Suprapubic skin (tissue), 4 donors: ENCODE measurements around the gene UTY. TPM values are rescaled to one million over a fixed set of nuclear protein-coding genes. Genes with fewer than 3 reads are reported as not detected.

ENCODE experiments used
- DNase-seq, 2 donors: peaks; one replicate each; pipeline ENCODE4 v3.0.0-alpha.2; 2019; ENCODE audit warnings: low spot score in 2 of 2
- H3K27ac ChIP-seq: fragments of 200-600 bp; sonication (generic); one replicate; pipeline ENCODE4 v1.5.1; 2019
- H3K27me3 ChIP-seq: fragments of 200-600 bp; sonication (generic); one replicate; pipeline ENCODE4 v1.5.1; 2019
- H3K36me3 ChIP-seq: fragments of 200-600 bp; sonication (generic); one replicate; pipeline ENCODE4 v1.5.1; 2019
- H3K4me1 ChIP-seq: fragments of 200-600 bp; sonication (generic); one replicate; pipeline ENCODE4 v1.5.1; 2019
- H3K4me3 ChIP-seq: fragments of 200-600 bp; sonication (generic); one replicate; pipeline ENCODE4 v1.5.1; 2019; ENCODE audit warnings: mild to moderate bottlenecking
- H3K9me3 ChIP-seq: fragments of 200-600 bp; sonication (generic); one replicate; pipeline ENCODE4 v1.5.1; 2019
- EP300 ChIP-seq: sonication (generic); formaldehyde crosslinking; IDR thresholded peaks from one replicate; pipeline ENCODE4 v1.6.1; 2017; ENCODE audit warnings: antibody characterized with exemption
- POLR2A ChIP-seq, 2 donors: fragments of 450-650 bp; IDR thresholded peaks; one replicate each; pipeline ENCODE4 v1.6.1; 2017; ENCODE audit warnings: antibody characterized with exemption in 2 of 2, mild to moderate bottlenecking in 2 of 2, moderate library complexity in 2 of 2
- POLR2AphosphoS5 ChIP-seq, 3 donors: sonication (generic); formaldehyde crosslinking; IDR thresholded peaks; one replicate each; pipeline ENCODE4 v1.6.1; 2017; ENCODE audit warnings: antibody characterized with exemption in 3 of 3
- WGBS: methylation state at CpG from one replicate; pipeline ENCODE4 v1.1.5; 2018; 5-methylcytosine and 5-hydroxymethylcytosine counted together
- total RNA-seq, 4 donors: library from RNA; depleted of rRNA; stranded (reverse); fragments of >200 nt; gene quantifications; one replicate each; pipeline ENCODE4 v1.1.0, GENCODE V29; 2016
- TF ChIP-seq, protein P1 (sequence below), 2 donors: fragments of 200-600 bp in 1 of 2; fragments of 450-650 bp in 1 of 2; sonication (generic) in 1 of 2; IDR thresholded peaks; one replicate each; pipeline ENCODE4 v1.5.1; 2016 to 2019; ENCODE audit warnings: antibody characterized with exemption in 2 of 2, mild to moderate bottlenecking in 1 of 2, moderate library complexity in 1 of 2

UTY gene
- total RNA-seq, 4 donors from 2014 or later, result 0.11 to 40.0 (median 17.5) TPM

DNA sequence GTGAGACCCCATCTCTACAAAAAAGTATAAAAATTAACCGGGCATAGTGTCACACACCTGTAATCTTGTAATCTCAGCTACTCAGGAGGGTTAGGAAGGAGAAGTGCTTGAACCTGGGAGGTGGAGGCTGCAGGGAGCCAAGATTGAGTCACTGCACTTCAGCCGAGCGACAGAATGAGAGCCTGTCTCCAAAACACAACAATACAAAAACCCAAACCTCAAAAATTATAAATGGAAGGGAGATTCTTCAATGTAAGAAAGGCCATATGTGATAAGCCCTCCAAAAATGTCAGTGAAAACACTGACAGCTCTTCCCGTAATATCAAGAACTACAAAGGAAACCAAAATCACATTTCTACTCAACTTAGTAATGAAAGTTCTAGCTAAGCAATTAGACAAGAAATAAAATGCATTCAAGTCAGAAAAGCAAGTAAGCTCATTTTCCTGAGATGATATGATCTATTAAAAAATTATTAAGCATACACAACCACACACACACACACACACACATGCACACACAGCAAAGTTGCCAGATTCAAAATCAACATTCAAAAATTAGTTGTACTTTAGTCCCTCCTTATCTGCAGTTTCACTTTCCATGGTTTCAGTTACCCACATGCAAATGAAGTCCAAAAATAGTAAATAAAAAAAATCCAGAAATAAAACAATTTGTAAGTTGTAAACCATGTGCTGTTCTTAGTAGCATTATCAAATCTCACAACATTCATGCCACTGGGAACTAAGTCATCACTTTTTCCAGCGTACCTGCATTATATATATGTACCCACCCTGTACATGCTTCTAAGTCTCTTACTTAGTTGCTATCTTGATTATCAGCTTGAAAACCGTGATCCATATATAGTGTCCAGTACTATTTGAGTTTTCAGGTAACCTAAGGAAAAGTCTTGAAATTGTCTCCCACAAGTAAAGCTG lies 108.7 kb downstream of the UTY start:
- H3K4me1 ChIP-seq, result no peaks in the 10 kb centered on the region
- H3K27ac ChIP-seq, result no peak overlapping the region
- H3K9me3 ChIP-seq, result no peaks in the 10 kb centered on the region
- no peaks in the 10 kb centered on the region for H3K36me3 ChIP-seq
- no peak for DNase-seq
- WGBS, result no CpG with 5 or more reads among the region's 6 CpGs
- no peaks in the 10 kb centered on the region for H3K27me3 ChIP-seq
- no peak for TF ChIP-seq EP300
- TF ChIP-seq POLR2AphosphoS5 (IDR thresholded peaks at IDR 0.05), result no peak
- TF ChIP-seq, protein P1, sequence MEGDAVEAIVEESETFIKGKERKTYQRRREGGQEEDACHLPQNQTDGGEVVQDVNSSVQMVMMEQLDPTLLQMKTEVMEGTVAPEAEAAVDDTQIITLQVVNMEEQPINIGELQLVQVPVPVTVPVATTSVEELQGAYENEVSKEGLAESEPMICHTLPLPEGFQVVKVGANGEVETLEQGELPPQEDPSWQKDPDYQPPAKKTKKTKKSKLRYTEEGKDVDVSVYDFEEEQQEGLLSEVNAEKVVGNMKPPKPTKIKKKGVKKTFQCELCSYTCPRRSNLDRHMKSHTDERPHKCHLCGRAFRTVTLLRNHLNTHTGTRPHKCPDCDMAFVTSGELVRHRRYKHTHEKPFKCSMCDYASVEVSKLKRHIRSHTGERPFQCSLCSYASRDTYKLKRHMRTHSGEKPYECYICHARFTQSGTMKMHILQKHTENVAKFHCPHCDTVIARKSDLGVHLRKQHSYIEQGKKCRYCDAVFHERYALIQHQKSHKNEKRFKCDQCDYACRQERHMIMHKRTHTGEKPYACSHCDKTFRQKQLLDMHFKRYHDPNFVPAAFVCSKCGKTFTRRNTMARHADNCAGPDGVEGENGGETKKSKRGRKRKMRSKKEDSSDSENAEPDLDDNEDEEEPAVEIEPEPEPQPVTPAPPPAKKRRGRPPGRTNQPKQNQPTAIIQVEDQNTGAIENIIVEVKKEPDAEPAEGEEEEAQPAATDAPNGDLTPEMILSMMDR (IDR thresholded peaks at IDR 0.05), result no peak
- TF ChIP-seq POLR2A (IDR thresholded peaks at IDR 0.05), result no peak
- no peak overlapping the region for H3K4me3 ChIP-seq

DNA sequence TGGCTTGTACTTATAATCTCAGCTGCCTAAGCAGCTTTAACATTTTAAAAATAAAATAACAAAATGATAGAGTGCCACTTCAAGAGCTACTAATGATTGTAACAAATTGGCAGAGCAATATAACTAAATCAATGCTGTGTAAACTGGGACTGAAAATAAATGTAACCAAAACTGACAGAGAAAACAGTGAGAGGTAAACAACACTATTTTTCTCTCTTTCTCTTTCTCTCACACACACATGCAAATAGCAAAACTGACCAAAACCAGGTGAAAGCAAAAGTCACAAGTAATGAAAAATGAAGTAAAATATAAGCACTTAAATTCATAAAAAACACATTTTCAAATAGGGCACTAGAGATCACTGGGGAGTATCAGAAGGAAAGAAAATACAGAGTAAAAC lies 109.6 kb downstream of the UTY start:
- Histone ChIP-seq H3K27me3 (no peaks in the 10 kb centered on the region), H3K36me3 (no peaks in the 10 kb centered on the region), H3K9me3 (no peaks in the 10 kb centered on the region), H3K4me3 (no peak overlapping the region), H3K4me1 (no peaks in the 10 kb centered on the region), H3K27ac (no peak overlapping the region)
- TF ChIP-seq POLR2A (IDR thresholded peaks at IDR 0.05) (no peak), EP300 (no peak), POLR2AphosphoS5 (IDR thresholded peaks at IDR 0.05) (no peak)
- TF ChIP-seq, protein P1 (IDR thresholded peaks at IDR 0.05), result no peak
- no peak for DNase-seq

DNA sequence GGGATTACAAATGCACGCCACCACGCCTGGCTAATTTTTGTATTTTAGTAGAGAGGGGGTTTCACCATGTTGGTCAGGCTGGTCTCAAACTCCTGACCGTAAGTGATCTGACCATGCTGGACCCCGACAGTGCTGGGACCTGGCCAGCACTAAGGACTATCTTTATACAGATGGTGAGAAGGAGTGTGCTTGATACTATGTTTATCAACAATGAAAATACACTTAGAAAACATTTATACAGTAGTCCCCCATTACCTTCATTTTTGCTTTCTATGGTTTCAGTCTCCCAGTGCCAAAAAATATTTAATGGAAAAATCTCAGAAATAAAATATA lies 111.4 kb downstream of the UTY start:
- DNase-seq, result no peak
- Histone ChIP-seq H3K36me3 (no peaks in the 10 kb centered on the region), H3K27me3 (no peaks in the 10 kb centered on the region), H3K4me1 (no peaks in the 10 kb centered on the region), H3K4me3 (no peak overlapping the region), H3K27ac (no peak overlapping the region), H3K9me3 (no peaks in the 10 kb centered on the region)
- TF ChIP-seq, protein P1 (IDR thresholded peaks at IDR 0.05), result no peak
- no peak for TF ChIP-seq POLR2A (IDR thresholded peaks at IDR 0.05)
- TF ChIP-seq EP300, result no peak
- TF ChIP-seq POLR2AphosphoS5 (IDR thresholded peaks at IDR 0.05), result no peak
- no CpG with 5 or more reads among the region's 4 CpGs for WGBS

DNA sequence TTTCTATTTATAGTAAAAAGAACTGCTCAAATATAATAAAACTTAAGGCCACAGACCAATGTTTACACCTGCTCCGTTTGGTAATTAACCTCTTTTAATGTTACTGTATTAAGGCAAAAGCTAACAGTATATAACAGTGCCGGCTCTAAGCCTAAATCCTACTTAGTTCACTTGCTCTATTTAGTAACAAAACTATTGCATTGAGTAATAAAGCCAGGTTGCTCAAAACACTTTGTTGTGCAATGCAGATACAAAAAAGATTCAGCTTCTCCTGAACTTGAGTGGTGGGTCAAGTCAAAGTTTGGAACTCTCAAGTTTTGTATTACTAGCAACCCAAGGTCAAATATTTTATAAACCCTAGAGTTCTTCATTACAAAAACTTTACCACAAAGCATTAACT lies 116.2 kb downstream of the UTY start:
- Histone ChIP-seq H3K4me3 (no peak overlapping the region), H3K27me3 (no peaks in the 10 kb centered on the region), H3K36me3 (peaks cover 4% of the 10 kb centered on the region), H3K27ac (no peak overlapping the region), H3K4me1 (peaks cover 3% of the 10 kb centered on the region), H3K9me3 (no peaks in the 10 kb centered on the region)
- no peak for DNase-seq
- WGBS, result no CpG with 5 or more reads among the region's 2 CpGs
- TF ChIP-seq POLR2A (IDR thresholded peaks at IDR 0.05), result no peak
- TF ChIP-seq POLR2AphosphoS5 (IDR thresholded peaks at IDR 0.05), result no peak
- TF ChIP-seq, protein P1 (IDR thresholded peaks at IDR 0.05), result no peak
- TF ChIP-seq EP300, result no peak

DNA sequence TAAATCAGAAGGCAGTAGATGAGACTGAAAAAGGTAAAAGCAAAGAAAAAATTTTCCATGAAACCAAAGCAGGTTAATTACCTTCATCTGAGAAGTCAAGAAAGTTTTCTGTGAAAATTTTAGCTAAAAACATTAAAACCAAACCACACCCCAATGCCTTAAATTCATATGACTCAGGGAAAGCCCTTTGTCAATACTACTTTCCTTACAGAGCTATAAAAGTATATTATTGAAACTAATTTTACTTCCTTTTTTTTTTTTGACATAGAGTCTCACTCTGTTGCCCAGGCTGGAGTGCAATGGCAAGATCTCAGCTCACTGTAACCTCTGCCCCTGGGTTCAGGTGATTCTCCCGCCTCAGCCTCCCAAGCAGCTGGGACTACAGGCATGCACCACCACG lies 117.2 kb downstream of the UTY start:
- H3K4me3 ChIP-seq, result no peak overlapping the region
- H3K36me3 ChIP-seq, result peaks cover 5% of the 10 kb centered on the region
- no peak for TF ChIP-seq EP300
- no CpG with 5 or more reads among the region's 2 CpGs for WGBS
- no peak for DNase-seq
- no peaks in the 10 kb centered on the region for H3K9me3 ChIP-seq
- H3K27ac ChIP-seq, result no peak overlapping the region
- peaks cover 3% of the 10 kb centered on the region for H3K4me1 ChIP-seq
- H3K27me3 ChIP-seq, result no peaks in the 10 kb centered on the region
